HG03097 (cell line): ENCODE data around the gene PLA2G3.

Experiments
- ATAC-seq: cut with Tn5 transposase; IDR thresholded peaks from one replicate; pipeline ENCODE4 v1.9.1; 2021; ENCODE audit not compliant: unreplicated experiment, low FRiP score

The PLA2G3 gene

DNA sequence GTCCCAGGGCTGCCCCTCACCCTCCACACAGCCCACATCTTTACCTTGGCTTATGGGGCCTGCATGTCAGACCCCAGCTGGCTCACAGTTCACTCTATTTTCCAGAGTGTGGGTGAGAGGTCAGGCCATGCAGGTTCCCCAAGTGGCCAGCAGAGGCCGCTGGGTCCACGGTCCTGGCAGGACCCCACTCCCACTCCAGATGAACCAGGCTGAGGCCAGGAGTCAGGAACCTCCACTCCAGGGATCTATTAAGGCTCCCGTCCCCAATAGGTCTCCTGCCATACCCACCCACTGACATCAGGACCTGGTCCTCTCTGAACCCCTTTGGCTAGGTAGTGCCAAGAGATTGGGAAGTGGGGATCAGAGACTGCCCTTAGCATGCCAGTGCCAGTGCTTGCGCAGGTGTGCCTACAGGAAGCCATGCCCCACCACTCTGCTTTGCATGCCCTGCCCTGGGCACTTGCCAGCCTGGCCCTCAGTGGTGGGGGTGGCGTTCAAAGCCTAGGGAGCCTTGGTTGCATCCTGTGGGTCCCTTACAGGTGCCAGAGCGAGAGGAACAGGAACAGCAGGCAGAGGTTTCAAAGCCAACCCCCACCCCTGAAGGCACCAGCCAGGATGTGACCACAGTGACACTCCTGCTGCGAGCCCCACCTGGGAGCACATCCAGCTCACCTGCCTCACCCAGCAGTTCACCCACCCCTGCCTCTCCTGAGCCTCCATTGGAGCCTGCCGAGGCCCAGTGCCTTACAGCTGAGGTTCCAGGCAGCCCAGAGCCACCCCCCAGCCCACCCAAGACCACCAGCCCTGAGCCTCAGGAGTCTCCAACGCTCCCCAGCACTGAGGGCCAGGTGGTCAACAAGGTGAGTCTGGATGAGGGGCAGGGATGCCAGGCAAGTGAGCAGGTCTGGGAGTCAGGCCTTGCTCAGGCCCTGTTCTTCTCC lies 50.9 kb downstream of the PLA2G3 start:
- no peak for ATAC-seq

DNA sequence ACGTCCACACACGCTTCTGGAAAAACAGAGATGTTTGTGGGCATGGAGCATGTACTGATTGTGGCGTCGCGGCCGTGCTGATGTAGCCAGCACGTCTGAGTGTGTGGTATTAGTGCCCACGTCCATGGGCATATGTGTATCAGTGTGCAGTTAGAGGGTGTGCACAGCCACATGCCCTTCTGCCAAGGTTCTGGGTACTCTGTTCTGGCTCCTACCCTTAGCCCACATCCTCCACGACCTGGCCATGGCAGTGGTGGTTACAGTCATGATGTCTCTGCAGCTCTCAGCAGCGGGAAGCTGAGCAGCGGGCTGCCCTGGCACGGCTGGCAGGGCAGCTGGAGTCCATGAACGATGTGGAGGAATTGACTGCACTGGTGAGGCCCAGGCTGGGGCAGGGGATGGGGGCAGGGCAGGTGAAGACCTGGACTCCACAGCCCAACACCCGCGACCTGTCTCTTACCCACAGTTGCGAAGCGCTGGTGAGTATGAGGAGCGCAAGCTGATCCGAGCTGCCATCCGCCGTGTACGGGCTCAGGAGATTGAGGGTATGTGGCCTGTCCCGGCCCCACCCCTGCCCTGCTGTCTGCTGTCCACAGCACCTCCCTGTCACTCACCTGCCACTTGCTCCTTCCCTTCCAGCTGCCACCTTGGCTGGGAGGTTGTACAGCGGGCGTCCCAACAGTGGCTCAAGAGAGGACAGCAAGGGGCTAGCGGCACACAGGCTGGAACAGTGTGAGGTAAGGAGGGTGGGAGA lies 51.9 kb downstream of the PLA2G3 start:
- ATAC-seq: no peak

DNA sequence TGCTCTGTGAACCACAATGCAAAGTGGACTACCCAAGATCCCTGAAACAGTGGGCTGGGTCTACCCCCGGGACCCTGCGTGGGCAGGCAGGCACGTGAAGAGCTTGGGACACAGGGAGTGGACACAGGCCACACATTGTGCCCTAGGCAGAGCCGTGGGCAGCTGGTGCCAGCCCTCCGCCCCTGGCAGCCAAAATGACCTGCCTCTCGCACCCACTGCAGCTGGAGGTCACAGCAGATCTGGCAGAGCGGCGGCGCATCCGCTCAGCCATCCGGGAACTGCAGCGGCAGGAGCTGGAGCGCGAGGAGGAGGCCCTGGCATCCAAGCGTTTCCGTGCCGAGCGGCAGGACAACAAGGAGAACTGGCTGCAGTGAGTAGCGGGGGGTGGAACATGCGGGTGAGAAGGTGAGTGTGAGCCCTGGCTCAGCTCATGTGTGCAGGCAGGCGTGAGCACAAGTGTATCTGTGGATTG lies 52.5 kb downstream of the PLA2G3 start:
- ATAC-seq: no peak

DNA sequence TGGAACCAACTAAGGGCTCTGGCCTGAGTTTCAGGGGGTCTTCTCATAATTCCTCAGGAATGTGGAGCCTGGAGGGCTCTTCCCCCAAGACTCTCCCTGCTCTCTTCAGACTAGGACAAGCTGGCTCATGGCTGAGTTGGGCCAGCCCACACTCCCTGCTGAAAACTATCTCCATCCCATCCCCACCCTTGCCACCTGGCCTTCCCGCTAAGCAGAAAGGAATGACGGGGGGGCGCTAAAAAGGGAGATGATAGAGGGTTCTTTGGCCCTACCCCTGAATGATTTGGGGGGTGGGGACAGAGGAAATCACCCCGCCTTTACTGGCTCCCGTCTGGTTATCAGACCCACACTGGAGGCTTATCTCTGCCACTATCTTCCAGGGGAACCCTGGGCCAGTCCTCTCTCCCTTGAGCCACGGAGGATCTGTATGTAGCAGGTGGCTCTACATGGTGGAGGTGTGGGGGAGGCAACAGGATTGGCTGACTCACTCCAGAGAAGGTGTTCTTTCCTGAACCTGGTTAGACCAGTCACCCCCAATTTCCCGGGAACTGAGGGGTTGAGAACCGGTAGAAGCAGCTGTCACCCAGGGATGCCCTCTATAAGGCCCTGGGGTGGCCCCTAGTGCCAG lies 53.5 kb downstream of the PLA2G3 start:
- no peak for ATAC-seq

DNA sequence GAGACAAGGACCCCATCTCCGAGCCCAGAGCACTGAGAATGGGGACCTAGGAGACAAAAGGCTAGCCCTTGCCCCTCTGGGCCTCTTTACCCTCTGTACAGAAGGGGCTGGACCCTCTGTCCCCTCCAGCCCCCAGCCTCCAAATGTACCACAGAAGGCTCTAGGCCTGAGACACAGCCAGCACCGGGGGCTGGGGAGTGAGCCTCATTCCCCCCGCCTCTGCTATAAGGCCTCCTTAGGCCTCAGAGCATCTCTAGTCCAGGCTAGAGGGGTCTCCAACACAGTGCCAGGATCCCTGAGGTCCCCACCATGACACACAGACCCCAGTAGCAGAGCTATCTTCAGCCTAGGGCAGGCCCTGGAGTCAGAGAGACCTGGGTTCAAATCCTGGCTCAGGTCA lies 54.4 kb downstream of the PLA2G3 start:
- ATAC-seq: no peak

DNA sequence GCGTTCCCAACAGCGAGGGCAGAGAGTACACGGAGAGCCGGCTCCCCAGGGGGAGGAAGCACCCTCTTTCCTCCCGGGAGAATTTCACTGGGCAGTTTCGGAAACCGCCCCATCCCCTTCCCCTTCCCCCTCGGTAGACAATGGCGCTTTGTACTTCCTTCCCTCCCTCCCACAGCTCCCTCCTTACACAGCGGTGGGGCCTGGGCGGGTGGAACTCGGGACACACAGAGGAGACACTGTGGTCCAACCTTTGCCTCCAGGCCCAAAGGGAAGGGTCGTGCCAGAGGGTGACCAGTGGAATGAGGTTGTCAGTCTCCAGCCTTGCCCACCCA lies 54.8 kb downstream of the PLA2G3 start:
- ATAC-seq: no peak

DNA sequence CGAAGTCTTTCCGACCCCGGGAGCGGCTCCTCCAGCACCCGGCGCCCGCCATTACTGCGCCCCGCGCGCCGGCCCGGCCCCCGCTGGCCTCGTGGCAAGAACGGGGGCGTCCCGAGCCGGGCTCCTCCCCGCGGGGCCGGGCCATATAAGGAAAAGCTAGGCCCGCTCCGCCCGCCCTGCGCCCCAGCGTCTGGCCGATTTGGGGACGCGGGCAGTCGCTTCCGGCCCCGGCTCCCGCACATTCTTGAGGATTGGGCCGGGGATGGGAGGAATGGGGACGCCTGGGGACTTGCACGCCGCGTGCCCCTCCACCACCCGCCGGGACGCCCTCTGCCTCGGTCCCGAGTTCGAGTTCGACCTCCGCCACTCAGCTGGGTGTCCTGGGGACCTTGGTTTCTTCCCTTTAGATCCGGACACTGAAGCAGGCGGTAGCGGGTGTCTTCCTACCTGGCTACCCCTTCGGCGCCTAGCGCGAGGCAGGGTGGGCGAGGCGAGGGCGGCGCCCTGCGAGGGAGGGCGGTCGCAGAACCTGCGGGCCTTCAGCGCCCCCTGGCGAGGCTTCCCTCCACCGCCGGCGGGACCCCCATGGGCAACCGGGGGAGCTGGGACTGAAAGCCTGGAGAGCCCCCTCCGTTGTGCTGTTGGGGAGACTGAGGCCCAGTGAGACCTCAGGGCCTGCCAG lies 55.4 kb downstream of the PLA2G3 start:
- ATAC-seq: peak; percentile 56
